ENCODE measurements around the gene KMT5B.

The KMT5B gene

DNA sequence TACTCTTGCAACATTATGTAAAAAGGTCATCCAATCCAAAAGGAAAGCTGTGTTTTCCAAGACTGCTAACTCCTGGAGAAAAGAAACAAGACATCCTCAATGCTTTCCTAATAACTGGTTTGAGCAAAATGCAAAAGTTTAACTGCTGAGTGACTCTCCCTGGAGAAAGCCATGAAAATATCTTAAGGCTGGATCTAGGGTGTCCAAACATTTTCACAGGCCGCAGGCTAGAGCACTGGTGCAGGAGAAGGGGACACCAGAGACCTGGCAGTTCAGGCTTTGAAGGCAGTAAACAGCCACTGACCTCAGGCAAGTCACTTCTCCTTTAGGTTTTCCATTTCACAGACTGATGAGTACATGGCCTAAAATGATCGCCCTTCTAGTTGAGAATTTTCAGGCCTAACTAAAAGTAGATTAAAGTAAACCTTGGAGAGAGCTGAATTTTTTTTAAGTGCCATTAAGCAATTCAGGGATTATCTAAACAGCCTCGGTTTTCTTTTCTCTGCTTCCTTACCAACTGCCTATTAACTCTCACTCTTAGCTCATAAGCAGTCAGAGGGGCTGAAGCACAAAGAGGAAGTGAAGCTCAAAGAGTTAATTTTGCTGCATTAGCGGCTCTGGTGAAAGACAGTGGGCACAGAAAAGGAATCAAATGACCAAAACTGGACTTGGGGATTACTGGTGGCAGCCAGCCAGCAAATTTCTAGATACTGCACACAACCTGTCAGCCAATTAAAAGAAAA lies 94.2 kb downstream of the KMT5B start:
- DNase-seq, result no peak

DNA sequence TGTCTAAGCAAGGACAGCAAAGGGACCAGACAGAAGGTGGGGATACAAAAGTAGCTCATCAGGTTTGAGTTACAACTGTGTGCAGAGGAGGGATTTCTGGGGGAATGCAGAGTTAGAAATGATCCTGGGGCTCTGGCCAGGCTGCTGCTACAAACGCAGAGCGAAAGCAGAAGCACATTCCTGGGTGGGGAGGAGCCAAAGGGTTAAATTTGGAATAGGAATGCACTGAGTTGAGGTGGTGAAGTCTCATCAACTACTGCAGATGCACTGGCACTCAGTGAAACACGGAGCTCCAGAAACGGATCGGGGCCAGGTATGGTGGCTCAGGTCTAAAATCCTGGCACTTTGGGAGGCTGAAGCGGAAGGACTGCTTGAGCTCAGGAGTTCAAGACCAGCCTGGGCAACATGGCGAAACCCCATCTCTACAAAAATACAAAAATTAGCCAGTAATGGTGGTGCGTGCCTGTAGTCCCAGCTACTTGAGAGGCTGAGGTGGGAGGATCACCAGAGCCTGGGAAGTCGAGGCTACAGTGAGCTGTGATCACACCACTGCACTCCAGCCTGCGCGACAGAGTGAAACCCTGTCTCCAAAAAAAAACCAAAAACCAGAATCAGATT lies 95.1 kb downstream of the KMT5B start:
- no peak for DNase-seq

DNA sequence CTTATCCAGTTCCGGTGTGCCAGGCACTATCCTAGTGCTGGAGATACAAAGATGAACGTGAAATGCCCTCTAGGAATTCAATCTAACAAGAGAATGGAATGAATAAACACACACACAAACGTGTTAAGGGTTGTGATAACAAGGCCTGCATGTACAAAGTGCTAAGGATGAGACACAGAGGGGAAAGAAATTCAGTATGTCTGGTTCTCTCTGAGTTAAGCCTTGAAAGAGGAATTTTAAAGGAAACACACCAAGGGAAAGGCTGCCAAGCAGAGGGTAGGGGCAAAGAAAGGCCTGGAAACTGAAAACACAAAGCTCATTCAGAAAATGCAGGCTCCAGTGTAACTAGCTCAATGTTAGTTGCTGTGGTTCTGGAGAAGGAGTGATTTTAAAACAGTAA lies 96.1 kb downstream of the KMT5B start:
- DNase-seq, result no peak

GRCh38 chr11:68116126-68116525 lies 97.0 kb downstream of the KMT5B start:
- no peak for DNase-seq

DNA sequence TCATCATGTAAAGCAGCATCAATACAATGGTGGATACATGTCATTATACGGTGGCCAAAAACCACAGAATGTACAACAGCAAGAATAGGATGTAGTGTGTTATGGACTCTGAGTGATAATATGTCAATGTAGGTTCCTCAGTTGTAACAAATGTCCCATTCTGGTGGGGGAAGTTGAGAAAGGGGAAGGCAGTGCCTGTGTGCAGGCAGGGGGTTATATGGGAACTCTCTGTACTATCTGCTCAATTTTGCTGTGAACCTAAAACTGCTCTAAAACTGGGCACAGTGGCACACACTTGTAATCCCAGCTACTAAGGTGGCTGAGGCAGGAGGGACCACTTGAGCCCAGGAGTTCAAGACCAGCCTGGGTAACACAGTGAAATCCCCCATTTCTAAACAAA lies 97.8 kb downstream of the KMT5B start:
- no peak for DNase-seq

DNA sequence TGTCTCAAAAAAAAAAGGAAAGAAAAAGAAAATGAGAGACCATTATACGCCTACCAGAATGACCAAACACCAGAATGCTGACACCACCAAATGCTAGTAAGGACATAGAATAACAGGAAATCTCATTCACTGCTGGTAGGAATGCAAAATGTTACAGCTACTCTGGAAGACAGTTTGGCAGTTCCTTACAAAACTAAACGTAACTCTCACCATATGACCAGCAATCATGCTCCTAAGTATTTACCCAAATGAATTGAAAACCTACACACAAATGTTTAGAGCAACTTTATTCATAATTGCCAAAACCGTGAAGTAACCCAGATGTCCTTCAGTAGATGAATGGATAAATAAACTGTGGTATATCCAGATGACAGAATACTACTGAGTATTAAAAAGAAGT lies 99.1 kb downstream of the KMT5B start:
- no peak for DNase-seq

DNA sequence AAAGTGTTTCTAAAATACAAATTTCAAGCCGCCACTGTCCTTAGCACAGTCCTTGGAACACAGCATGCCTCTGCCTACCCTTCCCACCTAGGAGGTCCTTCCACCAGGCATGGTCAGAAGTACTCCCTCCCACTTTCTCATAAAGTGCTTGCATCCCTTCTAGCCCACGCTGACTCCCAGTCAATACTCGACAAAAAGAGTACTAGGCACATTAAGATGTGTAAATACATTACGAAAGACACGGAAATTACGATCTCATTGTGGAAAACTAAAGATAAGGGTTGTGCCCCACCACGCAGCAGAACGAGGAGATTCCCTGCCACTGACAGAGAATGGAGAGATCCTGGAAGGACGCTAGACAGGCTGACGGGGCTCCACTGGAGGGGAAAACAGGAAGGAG lies 105.4 kb downstream of the KMT5B start:
- no peak for DNase-seq

- no peak for DNase-seq
These were observed 106.7 kb downstream of the KMT5B start for GRCh38 chr11:68106165-68106940.
